Hematopoietic multipotent progenitor cell treated with erythropoietin and hydrocortisone succinate and interleukin-3 and kit ligand, for 6 days (in vitro differentiated cells): ENCODE results near the gene STIM1.
A peak's percentile ranks its signal among the peaks of the same experiment; 100 is the strongest.
"Not testable (repeated sequence)": the region's sequence is repeated elsewhere in the genome, so short reads cannot be mapped to it uniquely, and the experiment has no call there.

ENCODE experiments used
- DNase-seq: peaks from one replicate; pipeline ENCODE4 v3.0.0-alpha.2; 2015

STIM1 gene

DNA sequence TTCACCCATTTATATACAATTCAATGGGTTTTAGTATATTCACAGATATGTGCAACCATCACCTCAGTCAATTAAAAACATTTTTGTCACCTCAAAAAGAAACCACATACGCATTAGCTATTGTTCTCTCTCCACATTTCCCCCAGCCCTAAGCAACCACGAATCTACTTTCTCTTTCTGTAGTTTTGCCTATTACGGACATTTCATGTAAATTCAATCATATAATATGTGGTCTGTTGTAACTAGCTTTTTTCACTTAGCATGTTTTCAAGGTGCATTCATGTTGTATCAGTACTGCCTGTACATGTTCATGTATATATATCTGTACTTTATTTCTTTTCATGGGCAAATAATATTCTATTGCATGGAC lies 134.4 kb downstream of the STIM1 start:
- no peak for DNase-seq

DNA sequence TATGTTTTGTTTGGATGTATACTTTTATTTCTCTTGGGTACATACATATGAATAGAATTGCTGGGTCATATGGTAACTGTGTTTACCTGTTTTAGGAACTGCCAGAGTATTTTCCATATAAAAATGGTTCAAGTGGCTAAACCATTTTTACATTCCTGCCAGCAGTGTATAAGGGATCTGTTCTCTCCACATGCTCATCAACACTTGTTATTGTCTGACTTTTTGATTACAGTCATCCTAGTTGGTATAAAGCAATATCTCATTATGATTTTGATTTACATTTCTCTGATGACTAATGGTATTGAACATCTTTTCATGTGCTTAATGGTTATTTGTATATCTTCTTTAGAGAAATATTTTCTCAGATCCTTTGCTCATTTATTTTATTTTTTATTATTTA lies 134.9 kb downstream of the STIM1 start:
- no peak for DNase-seq

DNA sequence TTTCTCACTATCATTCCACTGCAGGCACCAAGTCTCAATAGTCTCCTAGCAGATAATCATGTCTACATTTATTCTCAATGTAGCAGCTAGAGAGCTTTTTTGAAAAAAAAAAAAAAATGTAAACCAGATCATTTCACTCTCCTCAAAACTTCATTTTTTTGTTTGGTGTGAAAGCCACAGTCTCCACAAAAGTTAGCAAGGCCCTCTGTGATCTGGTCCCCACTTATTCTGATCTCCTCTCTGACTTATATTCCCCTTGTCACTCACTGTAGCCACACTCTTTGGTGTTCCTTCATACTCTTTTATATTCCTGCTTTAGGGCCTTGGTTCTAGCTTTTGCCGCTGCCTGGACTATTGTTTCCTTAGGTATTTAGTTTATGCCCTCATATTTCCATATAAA lies 137.5 kb downstream of the STIM1 start:
- no peak for DNase-seq

DNA sequence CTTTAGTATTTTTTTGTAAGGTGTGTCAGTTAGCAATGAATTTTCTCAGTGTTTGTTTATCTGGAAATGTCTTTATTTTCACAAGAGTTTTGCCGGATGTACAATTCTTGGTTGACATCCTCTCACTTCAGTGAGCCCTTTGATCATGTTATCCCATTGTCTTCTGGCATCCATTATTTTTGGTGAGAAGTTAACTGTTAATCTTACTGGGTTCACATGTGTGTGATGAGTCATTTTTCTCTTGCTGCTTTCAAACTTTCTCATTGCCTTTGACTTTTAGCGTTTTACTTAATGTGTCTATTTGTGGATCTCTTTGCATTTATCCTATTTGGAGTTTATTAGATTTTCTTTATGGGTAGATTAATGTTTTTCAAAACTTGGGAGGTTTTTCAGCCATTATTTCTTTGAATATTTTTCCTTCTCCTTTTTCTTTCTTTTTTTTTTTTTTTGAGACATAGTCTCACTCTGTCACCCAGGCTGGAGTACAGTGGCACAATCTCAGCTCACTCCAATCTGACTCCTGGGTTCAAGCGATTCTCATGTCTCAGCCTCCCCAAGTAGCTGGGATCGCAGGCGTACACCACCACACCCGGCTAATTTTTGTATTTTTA lies 138.7 kb downstream of the STIM1 start:
- DNase-seq: peak; percentile 47

DNA sequence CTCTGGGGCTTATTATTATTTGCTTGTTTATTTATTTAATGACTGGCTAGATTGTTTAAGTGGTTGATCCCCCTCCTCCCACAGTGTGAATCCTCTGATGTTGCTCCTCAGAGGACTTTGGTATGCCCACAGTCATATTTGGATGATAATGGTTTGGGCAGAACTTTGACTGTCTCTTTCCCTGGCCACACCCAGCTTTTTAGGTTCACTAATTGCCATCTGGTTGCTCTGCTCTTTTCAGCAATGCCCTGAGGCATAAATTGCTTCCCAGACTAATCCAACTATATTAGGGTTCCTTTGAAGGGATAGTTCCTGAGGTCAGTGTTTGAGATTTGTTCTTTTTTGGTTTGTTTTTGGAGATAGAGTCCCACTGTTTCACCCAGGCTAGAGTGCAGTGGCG lies 139.8 kb downstream of the STIM1 start:
- no peak for DNase-seq

DNA sequence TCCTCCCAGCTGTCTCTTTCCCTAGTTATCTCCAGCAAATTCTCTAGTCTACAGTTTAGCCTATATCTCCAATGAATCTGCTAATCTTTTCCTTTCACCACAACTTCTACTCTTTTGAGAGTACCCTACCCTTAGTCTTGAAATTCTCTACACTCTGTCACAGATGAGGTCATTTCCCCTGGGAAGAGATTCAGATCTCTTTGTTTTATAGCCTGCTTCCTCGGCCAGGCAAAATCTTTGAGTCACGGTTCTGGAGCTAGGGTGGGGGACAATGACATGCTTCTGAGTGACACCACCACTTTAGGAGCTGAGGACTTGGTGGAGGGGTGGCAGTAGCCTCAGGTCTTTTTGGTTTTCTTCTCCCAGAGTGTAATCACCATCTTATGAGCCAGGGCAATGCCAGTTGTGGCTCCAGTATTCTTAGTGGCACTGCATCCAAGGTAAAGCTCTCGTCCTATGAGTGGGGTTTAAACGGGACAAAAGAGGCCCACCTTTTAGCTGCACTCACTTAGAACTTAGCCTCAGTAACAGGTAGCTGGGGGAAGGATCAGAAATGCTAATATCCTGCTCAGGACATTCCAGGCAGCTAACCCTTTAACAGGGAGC lies 140.6 kb downstream of the STIM1 start:
- DNase-seq: peak; percentile 35

DNA sequence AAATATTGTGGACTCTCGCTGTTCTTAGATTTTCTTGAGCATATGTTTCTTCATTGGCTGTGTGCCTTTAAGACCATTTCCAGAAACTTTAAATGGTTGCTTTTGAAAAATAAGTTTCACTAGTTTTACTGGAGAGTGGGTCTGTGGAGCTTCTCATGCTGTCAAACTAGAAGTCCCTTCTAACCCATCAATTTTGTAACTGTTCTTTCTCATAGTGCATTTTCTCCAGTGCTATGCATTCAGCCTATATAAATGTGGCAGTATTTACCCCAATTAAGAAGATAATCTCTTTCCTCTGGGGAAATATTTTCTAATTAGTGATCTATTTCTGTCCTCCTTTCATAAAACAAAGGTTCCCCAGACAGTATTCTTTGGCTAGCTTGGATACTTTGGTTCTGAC lies 141.2 kb downstream of the STIM1 start:
- DNase-seq: no peak

DNA sequence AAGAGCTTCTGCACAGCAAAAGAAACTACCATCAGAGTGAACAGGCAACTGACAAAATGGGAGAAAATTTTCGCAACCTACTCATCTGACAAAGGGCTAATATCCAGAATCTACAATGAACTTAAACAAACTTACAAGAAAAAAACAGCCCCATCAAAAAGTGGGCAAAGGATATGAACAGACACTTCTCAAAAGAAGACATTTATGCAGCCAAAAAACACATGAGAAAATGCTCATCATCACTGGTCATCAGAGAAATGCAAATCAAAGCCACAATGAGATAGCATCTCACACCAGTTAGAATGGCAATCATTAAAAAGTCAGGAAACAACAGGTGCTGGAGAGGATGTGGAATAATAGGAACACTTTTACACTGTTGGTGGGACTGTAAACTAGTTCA lies 149.3 kb downstream of the STIM1 start:
- DNase-seq: not testable (repeated sequence)

DNA sequence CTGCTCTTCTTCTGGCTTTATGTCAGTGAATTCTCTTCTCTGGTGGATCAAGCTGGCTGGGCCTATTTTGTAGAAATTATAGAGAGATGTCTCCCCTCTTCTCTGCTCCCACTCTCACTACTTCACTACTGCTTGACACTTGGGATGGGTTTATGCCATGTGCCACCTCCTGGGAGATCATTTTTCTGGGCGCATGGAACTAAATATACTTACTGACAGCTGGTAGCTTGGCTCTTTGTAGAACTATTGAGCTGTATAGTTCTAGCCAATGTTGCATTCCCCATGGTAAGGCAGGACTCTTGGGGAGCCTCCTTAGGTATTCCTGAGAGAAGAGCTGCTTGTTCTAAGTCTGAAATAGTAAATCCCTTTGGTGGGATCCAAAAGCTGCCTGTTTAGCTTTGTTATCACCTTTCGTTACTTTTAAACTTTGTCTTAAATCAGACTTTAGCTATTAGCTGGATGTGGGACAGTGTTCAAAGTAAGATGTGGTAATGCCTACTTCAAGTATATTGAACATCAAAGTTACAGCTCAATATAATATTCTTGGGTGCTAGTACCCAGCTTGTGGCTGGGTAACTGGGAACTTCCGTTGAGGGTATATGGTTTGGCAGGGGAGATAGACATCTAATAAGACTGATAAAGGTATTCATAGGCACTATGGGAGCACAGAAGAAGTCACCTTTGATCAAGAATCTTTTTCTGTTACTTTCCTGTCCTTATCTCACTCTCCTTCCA lies 151.6 kb downstream of the STIM1 start:
- no peak for DNase-seq

DNA sequence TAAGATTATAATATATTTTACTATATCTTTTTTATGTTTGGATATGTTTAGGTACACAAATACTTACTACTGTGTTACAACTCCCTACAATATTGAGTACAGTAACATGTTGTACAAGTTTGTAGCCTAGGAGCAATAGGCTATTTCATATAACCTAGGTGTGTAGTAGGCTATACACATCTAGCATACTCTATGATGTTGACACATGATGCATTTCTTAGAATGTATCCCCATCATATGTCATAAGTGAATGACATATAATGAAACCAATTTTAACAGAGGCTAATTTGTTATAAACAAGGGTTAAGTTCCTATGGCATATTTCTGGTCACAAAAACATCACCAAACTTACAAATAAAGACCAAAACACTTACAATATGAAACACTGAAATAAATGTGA lies 152.7 kb downstream of the STIM1 start:
- no peak for DNase-seq

DNA sequence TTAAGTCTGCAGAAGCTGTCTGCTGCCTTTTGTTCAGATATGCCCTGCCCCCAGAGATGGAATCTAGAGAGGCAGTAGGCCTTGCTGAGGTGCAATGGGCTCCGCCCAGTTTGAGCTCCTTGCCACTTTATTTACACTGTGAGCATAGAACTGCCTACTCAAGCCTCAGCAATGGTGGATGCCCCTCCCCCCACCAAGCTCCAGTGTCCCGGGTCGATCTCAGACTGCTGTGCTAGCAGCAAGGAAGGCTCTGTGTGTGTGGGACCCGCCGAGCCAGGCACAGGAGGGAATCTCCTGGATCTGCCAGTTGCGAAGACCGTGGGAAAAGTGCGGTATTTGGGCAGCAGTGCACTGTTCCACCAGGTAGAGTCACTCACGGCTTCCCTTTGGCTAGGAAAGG lies 161.1 kb downstream of the STIM1 start:
- DNase-seq: peak; percentile 55

DNA sequence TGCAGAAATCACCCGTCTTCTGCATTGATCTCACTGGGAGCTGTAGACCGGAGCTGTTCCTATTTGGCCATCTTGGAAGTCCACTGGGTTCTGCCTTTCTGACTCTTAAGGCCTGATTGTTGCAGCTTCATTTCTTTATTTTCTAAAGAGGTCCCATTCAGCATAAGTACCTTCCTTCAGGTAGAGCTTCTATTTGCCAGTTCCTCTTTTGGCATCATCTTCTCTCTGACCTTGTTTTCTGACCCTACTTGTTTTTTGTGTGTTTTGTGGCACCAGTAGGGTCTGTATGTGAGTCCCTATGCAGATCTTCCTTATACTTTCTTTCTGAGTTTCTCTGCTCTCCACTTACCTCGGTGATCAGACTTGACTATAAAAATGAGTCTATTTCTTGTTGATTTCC lies 161.7 kb downstream of the STIM1 start:
- no peak for DNase-seq

DNA sequence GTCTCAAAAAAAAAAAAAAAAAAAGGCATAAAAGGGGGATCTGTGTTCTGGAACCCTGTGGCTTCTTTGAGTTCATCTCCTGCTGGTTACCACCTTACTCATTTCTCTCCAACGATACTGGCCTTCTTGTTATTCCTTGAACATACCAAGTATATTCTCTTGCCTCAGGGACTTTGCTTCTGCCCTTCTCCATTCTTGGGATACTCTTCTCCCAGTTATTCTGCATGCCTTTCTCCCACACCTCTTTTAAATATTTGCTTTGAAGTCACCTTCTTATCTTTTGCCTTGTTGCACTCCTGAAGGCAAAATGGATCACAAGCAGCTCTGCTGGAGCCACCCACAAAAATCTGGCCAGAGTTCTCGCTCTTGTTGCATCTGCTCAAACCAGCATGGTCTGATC lies 163.2 kb downstream of the STIM1 start:
- DNase-seq: no peak

DNA sequence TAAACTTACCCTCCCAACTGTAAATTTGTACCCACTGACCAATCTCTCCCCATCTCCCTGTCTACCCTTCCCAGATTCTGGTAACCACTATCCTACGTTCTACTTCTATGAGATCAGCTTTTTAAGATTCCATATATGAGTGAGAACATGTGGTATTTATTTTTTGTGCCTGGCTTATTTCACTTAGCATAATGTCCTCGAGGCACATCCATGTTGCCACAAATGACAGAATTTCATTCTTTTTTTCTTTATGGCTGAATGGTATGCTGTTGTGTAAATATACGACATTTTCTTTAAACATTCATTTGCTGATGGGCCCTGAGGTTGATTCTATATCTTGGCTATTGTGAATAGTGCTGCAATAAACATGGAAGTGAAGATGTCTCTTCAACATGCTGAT lies 164.4 kb downstream of the STIM1 start:
- DNase-seq: no peak

DNA sequence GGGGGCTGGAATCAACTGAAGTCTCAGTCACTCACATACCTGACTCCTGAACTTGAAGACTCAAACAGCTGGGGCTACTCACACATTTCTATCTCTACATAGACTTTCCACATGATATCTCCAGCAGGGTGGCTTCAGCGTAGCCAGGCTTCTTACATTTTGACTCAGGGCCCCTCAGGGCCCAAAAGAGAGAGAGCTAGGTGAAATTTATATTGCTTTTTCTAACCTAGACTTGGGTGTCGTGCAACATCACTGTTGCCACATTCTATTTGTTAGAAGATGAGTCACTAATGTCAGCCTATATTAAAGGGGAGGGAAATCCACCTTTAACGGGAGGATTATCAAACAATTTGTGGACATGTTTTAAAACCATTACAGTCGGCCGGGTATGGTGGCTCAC lies 167.2 kb downstream of the STIM1 start:
- DNase-seq: no peak

DNA sequence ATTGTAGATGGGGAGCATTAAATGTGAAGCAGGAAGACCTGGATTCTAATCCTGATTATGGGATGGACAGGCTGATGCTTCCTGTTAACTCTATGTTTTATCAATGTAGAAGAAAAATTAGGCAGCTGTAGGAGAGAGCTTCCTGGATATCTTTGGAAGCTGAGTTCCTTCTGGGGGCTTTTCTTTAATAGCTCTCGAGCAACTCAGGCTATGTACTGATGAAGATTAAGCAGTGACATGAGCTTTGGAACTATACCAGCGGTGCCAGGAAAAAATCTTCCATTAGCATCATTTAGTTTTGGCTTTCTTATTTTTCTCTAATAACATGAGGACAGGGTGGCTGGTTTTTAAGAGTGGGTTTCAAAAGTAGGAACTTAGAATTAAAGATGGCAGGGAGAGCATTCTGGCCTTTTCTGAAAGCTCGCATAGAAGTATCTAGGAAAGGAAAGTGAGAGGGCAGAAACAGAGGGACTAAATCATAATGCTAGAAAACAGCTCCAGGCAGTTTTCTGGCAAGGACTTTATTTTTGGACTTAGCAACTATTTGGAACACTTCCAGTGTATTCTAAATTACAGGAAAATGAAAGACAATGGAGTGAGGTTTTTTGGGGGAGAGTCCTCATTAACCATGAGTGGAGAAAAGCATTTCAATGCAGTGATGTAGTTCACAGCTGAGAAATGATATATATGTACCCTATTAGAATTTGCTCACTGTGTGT lies 169.9 kb downstream of the STIM1 start:
- DNase-seq: no peak

DNA sequence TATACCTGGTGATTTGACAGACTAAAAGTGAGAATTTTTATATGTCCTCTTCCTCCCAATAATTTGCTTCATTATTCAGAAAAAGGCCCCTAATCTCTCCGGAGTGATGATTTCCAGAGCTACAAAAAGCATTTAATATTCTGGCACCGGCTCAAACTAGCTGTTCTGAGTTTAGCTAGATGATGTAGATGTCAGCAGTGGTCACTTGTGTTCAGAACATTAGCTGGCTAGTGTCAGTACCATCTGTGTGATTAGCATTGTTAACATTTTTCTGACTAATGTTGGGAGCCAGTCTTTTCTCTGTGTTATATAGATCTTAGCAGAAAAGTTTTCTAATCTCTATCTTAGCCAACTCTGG lies 170.5 kb downstream of the STIM1 start:
- DNase-seq: no peak

DNA sequence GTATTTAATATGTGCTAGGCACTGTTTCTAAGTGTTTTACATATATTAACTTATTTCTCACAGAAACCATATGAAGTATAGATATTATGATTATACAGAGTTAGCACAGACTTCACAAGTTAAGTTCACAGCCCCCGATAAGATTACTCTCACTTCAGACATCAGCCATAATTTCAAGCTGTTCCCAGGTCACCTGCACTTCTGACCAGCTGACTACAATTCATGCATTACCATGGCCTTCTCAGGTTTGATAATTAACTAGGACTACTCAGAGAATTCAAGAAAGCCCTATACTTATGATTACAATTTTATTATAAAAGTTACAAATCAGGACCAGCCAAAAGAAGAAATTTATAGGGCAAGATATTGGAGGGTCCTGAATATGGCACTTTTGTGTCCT lies 170.9 kb downstream of the STIM1 start:
- DNase-seq: no peak

DNA sequence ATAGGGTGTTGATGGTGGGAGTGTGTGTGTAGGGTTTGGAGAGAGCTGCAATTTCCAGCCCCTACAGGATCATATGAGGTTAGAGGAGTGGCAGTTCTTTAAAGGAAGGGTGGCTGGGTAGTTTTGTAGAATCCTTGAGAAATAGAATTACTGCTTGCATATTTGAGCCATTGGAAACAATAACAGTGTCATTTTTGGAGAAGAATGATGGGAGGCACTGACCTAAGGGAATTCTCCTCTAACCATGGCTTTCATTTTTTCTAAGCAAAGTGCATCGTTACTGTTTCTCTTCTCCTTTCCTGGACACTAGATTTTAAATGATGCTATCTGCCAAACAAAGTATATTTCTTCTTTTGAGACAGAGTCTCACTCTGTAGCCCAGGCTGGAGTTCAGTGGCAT lies 172.3 kb downstream of the STIM1 start:
- DNase-seq: no peak

DNA sequence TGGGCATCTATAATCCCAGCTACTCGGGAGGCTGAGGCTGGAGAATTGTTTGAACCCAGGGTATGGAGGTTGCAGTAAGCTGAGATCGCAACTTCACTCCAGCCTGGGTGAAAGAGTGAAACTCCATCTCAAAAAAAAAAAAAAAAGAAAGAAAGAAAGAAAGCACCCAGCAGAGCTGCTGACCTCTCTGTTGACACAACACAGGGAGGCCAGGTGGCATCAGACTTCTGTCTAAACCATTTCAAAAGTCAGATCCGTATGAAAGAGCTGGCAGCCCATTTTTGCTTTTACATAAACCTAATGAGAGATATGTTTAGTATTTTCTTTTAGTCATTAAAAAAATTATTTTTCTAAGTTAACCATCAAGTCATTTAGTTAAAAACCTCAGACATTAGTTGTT lies 174.7 kb downstream of the STIM1 start:
- no peak for DNase-seq

DNA sequence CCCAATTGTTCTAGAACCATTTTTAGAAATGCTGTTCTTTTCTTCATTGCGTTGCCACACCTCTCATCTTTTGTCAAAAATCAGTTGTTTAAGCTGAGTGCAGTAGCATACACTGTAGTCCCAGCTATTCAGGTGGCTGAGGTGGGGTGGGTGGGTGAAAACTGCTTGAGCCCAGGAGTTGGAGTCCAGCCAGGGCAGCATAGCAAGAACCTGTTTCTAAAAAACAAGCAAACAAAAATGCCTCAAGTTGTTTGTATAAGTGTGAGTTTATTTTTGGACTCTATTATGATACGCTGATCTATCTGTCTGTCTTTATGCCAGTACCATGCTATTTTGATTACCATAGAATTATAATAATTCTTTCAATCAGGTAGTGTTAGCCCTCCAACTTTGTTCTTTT lies 176.6 kb downstream of the STIM1 start:
- no peak for DNase-seq

DNA sequence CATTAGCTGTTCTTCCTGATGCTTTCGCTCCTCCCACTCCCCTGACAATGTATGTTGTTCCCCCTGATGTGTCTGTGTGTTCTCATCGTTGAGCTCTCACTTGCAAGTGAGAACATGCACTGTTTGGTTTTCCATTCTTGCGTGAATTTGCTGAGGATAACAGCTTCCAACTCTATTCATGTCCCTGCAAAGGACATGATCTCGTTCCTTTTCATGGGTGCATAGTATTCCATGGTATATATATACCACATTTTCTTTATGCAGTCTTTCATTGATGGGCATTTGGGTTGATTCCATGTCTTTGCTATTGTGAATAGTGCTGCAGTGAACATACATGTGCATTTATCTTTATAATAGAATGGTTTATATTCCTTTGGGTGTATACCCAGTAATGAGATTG lies 180.5 kb downstream of the STIM1 start:
- DNase-seq: no peak

DNA sequence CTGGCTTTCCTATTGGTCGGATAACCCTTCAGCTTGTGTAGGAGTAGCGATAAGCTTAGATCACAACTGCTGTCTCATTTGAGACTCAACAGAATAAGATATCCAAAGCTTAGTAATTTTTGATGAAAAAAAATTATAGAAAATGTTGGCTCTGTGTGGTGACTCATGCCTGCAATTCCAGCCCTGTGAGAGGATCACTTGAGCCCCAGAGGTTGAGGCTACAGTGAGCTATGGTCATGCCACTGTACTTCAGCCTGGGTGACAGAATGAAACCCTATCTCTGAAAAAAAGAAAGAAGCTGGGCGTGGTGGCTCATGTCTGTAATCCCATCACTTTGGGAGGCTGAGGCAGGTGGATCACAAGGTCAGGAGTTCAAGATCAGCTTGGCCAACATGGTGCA lies 183.5 kb downstream of the STIM1 start:
- DNase-seq: no peak

DNA sequence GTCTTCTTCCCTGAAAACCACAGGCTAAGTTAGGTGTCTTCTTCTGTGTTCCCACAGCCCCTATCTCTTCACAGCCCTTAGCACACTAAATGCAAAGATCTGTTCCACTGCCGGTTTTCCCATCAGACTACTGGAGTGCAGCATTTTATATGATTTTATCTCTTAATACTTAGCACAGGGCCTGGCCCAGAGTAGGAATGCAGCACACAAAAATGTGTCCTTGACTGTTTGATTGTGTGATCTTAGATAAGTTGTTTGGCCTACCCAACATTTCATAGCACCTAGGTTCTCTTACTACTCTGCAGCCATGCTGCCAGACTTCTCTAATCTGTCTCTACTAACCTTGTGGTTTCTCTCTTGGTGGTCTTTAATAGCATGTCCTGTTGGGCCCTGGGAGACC lies 185.0 kb downstream of the STIM1 start:
- DNase-seq: peak; percentile 26
